Osteoblast (primary cell): ENCODE measurements around the gene CD14. TPM values are rescaled to one million over a fixed set of nuclear protein-coding genes. Genes with fewer than 3 reads are reported as not detected.

Experiments
- DNase-seq: peaks from one replicate; pipeline ENCODE4 v3.0.0; 2011; ENCODE audit warnings: low spot score, mixed read lengths; ENCODE audit not compliant: insufficient read length; ENCODE audit errors: missing footprints
- H2AFZ ChIP-seq: 2 replicates; pipeline ENCODE4 v1.6.0; 2011; ENCODE audit warnings: mild to moderate bottlenecking, low read length
- H3K27ac ChIP-seq: 2 replicates; pipeline ENCODE4 v1.5.1; 2011; ENCODE audit warnings: mild to moderate bottlenecking, low read depth, low read length, moderate library complexity
- H3K27me3 ChIP-seq: 2 replicates; pipeline ENCODE4 v1.6.0; 2012; ENCODE audit warnings: mild to moderate bottlenecking, control low read depth, inconsistent platforms, low read length, moderate library complexity; ENCODE audit not compliant: insufficient read depth
- H3K36me3 ChIP-seq: 2 replicates; pipeline ENCODE4 v1.5.1; 2011; ENCODE audit warnings: mild to moderate bottlenecking, low read length, control low read depth, moderate library complexity; ENCODE audit not compliant: insufficient read depth
- H3K4me1 ChIP-seq: 2 replicates; pipeline ENCODE4 v1.5.1; 2011; ENCODE audit warnings: mild to moderate bottlenecking, low read length, control low read depth, moderate library complexity; ENCODE audit not compliant: insufficient read depth
- H3K4me2 ChIP-seq: 2 replicates; pipeline ENCODE4 v1.6.0; 2011; ENCODE audit warnings: mild to moderate bottlenecking, low read length; ENCODE audit not compliant: insufficient read depth
- H3K4me3 ChIP-seq: fragments of 200-600 bp; sonication (generic); 3 replicates; pipeline ENCODE4 v1.5.1; 2012; ENCODE audit warnings: mild to moderate bottlenecking, low read length, inconsistent platforms; ENCODE audit not compliant: insufficient read depth
- H3K79me2 ChIP-seq: 2 replicates; pipeline ENCODE4 v1.6.0; 2012; ENCODE audit warnings: mild to moderate bottlenecking, low read length, control low read depth, inconsistent platforms; ENCODE audit not compliant: insufficient read depth
- H3K9me3 ChIP-seq: 2 replicates; pipeline ENCODE4 v1.5.1; 2011; ENCODE audit warnings: low read depth, low read length, control low read depth
- H4K20me1 ChIP-seq: 2 replicates; pipeline ENCODE4 v1.6.0; 2012; ENCODE audit warnings: mild to moderate bottlenecking, low read length, control low read depth; ENCODE audit not compliant: insufficient read depth
- total RNA-seq: library from RNA; depleted of rRNA; stranded (reverse); fragments of >200 nt; gene quantifications from 2 replicates; pipeline ENCODE4 v1.2.3, GENCODE V29; 2012
- TF ChIP-seq, protein P1 (sequence below): IDR thresholded peaks from 2 replicates; pipeline ENCODE4 v1.5.1; 2011; ENCODE audit warnings: mild to moderate bottlenecking, low read depth, low read length, moderate library complexity; ENCODE audit errors: extremely low read depth

CD14 gene
- total RNA-seq, 1 donor, result 4.0 TPM

- TF ChIP-seq, protein P1, sequence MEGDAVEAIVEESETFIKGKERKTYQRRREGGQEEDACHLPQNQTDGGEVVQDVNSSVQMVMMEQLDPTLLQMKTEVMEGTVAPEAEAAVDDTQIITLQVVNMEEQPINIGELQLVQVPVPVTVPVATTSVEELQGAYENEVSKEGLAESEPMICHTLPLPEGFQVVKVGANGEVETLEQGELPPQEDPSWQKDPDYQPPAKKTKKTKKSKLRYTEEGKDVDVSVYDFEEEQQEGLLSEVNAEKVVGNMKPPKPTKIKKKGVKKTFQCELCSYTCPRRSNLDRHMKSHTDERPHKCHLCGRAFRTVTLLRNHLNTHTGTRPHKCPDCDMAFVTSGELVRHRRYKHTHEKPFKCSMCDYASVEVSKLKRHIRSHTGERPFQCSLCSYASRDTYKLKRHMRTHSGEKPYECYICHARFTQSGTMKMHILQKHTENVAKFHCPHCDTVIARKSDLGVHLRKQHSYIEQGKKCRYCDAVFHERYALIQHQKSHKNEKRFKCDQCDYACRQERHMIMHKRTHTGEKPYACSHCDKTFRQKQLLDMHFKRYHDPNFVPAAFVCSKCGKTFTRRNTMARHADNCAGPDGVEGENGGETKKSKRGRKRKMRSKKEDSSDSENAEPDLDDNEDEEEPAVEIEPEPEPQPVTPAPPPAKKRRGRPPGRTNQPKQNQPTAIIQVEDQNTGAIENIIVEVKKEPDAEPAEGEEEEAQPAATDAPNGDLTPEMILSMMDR, result no peak
Measured at GRCh38 chr5:140600096-140600495, 32.9 kb downstream of the CD14 start.

DNA sequence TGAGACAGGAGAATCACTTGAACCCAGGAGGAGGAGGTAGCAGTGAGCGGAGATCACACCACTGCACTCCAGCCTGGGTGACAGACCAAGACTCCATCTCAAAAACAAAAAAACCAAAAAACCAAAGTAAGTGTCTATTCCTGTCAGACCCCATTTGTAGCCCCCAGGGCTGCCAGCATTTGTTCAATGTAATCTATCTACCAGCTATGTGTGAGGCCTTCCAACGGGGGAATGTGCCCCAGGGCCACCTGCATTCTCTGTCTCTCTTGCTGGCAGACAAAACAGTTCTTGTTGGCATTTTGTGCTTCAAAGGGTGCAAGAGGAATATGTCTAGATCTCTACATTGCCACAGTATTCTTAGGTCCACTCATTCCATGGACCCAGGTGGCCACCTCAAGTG lies 34.1 kb downstream of the CD14 start:
- H3K4me3 ChIP-seq, result no peak overlapping the region
- no peak overlapping the region for H3K27ac ChIP-seq
- no peaks in the 10 kb centered on the region for H3K36me3 ChIP-seq
- no peaks in the 10 kb centered on the region for H4K20me1 ChIP-seq
- no peaks in the 10 kb centered on the region for H3K4me1 ChIP-seq
- H3K4me2 ChIP-seq, result no peak overlapping the region
- no peaks in the 10 kb centered on the region for H3K79me2 ChIP-seq
- TF ChIP-seq, protein P1, result no peak
- no peaks in the 10 kb centered on the region for H3K9me3 ChIP-seq
- no peak for DNase-seq
- H2AFZ ChIP-seq, result no peak overlapping the region
- no peaks in the 10 kb centered on the region for H3K27me3 ChIP-seq

More at GRCh38 chr5:140600096-140600495, 32.9 kb downstream of the CD14 start:
- H3K27me3 ChIP-seq, result no peaks in the 10 kb centered on the region
- no peaks in the 10 kb centered on the region for H3K9me3 ChIP-seq
- H2AFZ ChIP-seq, result no peak overlapping the region
- H3K79me2 ChIP-seq, result no peaks in the 10 kb centered on the region
- no peaks in the 10 kb centered on the region for H3K36me3 ChIP-seq
- H3K4me2 ChIP-seq, result no peak overlapping the region
- no peaks in the 10 kb centered on the region for H4K20me1 ChIP-seq
- no peak for DNase-seq
- H3K27ac ChIP-seq, result no peak overlapping the region
- no peaks in the 10 kb centered on the region for H3K4me1 ChIP-seq
- no peak overlapping the region for H3K4me3 ChIP-seq

- H3K4me1 ChIP-seq, result peaks cover 8% of the 10 kb centered on the region
- H4K20me1 ChIP-seq, result no peaks in the 10 kb centered on the region
- no peaks in the 10 kb centered on the region for H3K9me3 ChIP-seq
- H3K79me2 ChIP-seq, result no peaks in the 10 kb centered on the region
- H3K27me3 ChIP-seq, result no peaks in the 10 kb centered on the region
- no peak overlapping the region for H3K4me2 ChIP-seq
- no peak for DNase-seq
- no peak overlapping the region for H2AFZ ChIP-seq
- no peak overlapping the region for H3K4me3 ChIP-seq
- TF ChIP-seq, protein P1, result no peak
- no peak overlapping the region for H3K27ac ChIP-seq
- no peaks in the 10 kb centered on the region for H3K36me3 ChIP-seq
Measured at GRCh38 chr5:140596321-140596741, 36.6 kb downstream of the CD14 start.

DNA sequence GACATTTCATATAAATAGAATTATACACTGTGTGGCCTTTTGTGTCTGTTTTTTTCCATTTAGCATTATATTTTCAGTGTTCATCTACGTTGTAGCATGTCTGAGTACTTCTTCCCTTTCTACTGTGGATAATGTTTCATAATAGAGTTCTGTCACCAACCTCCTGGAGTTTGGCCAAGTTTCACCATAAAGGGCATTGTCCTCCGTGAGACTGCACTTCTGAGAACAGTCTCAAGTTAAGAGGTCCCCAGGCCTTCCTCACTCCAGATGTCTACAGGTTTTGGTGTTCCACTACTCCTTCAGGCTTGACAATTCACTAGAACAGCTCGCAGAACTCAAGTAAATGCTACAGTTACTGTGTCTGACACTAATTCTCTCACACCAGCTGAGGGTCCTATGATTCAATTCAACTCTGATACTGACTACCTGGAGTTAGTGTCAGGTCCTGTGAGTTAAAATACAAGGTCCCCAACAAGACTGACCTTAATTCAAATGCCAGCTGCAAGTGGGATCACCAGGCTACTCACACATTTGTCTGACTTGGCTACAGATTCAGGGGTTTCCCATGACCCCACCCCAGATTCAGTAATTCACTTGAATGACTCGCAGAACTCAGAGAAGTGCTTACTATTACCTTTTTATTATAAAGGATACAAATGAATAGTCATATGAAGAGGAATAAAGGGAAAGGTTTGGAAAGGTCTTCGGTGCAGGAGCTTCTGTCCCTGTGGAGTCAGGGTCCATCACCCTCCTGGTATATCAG lies 37.3 kb downstream of the CD14 start:
- Histone ChIP-seq H3K36me3 (no peaks in the 10 kb centered on the region), H3K4me1 (peaks cover 10% of the 10 kb centered on the region), H2AFZ (no peak overlapping the region), H4K20me1 (no peaks in the 10 kb centered on the region), H3K79me2 (no peaks in the 10 kb centered on the region), H3K27ac (no peak overlapping the region), H3K4me3 (no peak overlapping the region), H3K9me3 (no peaks in the 10 kb centered on the region), H3K4me2 (no peak overlapping the region), H3K27me3 (peaks cover 1% of the 10 kb centered on the region)
- TF ChIP-seq, protein P1, result no peak
- DNase-seq, result no peak
